ENCODE measurements around the gene MFRP. TPM values are rescaled to one million over a fixed set of nuclear protein-coding genes. Genes with fewer than 3 reads are reported as not detected.

MFRP gene
- total RNA-seq, 1 donor from 2014 or later, result not detected

- no peak for DNase-seq (ENCODE audit: extremely low spot score, unreplicated experiment)
- Mint-ChIP-seq H3K36me3 (ENCODE audit: unreplicated experiment) (no peaks in the 10 kb centered on the region), H3K27ac (ENCODE audit: unreplicated experiment) (no peak overlapping the region), H3K27me3 (ENCODE audit: unreplicated experiment) (peaks cover 14% of the 10 kb centered on the region), H3K9me3 (ENCODE audit: unreplicated experiment) (no peaks in the 10 kb centered on the region), H3K4me1 (ENCODE audit: unreplicated experiment) (peaks cover 33% of the 10 kb centered on the region), H3K4me3 (ENCODE audit: unreplicated experiment) (no peak overlapping the region)
- TF ChIP-seq CTCF (IDR thresholded peaks at IDR 0.05), result no peak
Measured at GRCh38 chr11:119361056-119361787, 14.7 kb upstream of the MFRP start.

GRCh38 chr11:119359365-119360214, 13.1 kb upstream of the MFRP start:
- no peak overlapping the region for H3K4me3 Mint-ChIP-seq (ENCODE audit: unreplicated experiment)
- H3K4me1 Mint-ChIP-seq (ENCODE audit: unreplicated experiment), result peaks cover 31% of the 10 kb centered on the region
- no peaks in the 10 kb centered on the region for H3K36me3 Mint-ChIP-seq (ENCODE audit: unreplicated experiment)
- no peak for TF ChIP-seq CTCF (IDR thresholded peaks at IDR 0.05)
- peaks cover 2% of the 10 kb centered on the region for H3K27me3 Mint-ChIP-seq (ENCODE audit: unreplicated experiment)
- H3K27ac Mint-ChIP-seq (ENCODE audit: unreplicated experiment), result no peak overlapping the region
- no peaks in the 10 kb centered on the region for H3K9me3 Mint-ChIP-seq (ENCODE audit: unreplicated experiment)
- no peak for DNase-seq (ENCODE audit: extremely low spot score, unreplicated experiment)

DNA sequence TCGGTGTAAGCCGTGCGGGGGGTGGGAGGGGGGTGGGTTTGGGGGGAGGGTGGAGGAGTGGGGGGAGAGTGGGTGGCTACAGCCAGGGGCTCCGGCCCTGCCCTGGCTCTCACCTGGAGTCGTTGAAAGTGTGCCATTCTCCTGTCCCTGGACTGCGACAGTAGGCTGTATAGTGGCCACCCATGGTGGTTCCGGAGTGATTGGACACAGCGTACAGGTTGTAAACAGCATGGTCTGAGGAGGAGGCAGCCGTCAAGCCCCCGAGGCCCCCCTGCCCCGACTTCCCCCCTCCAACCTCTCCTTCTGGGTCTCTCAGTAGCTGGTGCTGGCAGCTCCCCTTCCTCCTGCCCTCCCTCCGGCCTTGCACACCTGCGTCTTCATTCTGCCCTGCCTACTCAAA, 10.6 kb upstream of the MFRP start:
- Mint-ChIP-seq H3K4me3 (ENCODE audit: unreplicated experiment) (peak overlapping the region; percentile 26), H3K4me1 (ENCODE audit: unreplicated experiment) (peaks cover 21% of the 10 kb centered on the region), H3K9me3 (ENCODE audit: unreplicated experiment) (no peaks in the 10 kb centered on the region), H3K36me3 (ENCODE audit: unreplicated experiment) (no peaks in the 10 kb centered on the region), H3K27me3 (ENCODE audit: unreplicated experiment) (peaks cover 13% of the 10 kb centered on the region), H3K27ac (ENCODE audit: unreplicated experiment) (no peak overlapping the region)
- no peak for DNase-seq (ENCODE audit: extremely low spot score, unreplicated experiment)
- no peak for TF ChIP-seq CTCF (IDR thresholded peaks at IDR 0.05)

GRCh38 chr11:119356349-119357031, 10.0 kb upstream of the MFRP start:
- Mint-ChIP-seq H3K4me3 (ENCODE audit: unreplicated experiment) (peak overlapping the region; percentile 81), H3K4me1 (ENCODE audit: unreplicated experiment) (peaks cover 15% of the 10 kb centered on the region), H3K27ac (ENCODE audit: unreplicated experiment) (no peak overlapping the region), H3K9me3 (ENCODE audit: unreplicated experiment) (no peaks in the 10 kb centered on the region), H3K27me3 (ENCODE audit: unreplicated experiment) (peaks cover 19% of the 10 kb centered on the region), H3K36me3 (ENCODE audit: unreplicated experiment) (no peaks in the 10 kb centered on the region)
- peak; percentile 93 for DNase-seq (ENCODE audit: extremely low spot score, unreplicated experiment)
- TF ChIP-seq CTCF (IDR thresholded peaks at IDR 0.05), result peak; percentile 96
